Esophagus (tissue), 2 donors: ENCODE data around the gene CDC42BPB. TPM values are rescaled to one million over a fixed set of nuclear protein-coding genes. Genes with fewer than 3 reads are reported as not detected.

Experiments used
- H3K27ac ChIP-seq, 2 donors: one replicate each; pipeline ENCODE4 v1.5.1; 2013; ENCODE audit warnings: low read depth in 2 of 2, mild to moderate bottlenecking in 2 of 2, inconsistent platforms in 1 of 2, low read length in 1 of 2, moderate library complexity in 1 of 2
- H3K27me3 ChIP-seq, 2 donors: one replicate each; pipeline ENCODE4 v1.6.1; 2013; ENCODE audit warnings: low read length in 2 of 2, control low read depth in 1 of 2, mild to moderate bottlenecking in 1 of 2; ENCODE audit not compliant: insufficient read depth in 2 of 2, control insufficient read depth in 1 of 2
- H3K36me3 ChIP-seq, 2 donors: one replicate each; pipeline ENCODE4 v1.6.1; 2013; ENCODE audit warnings: low read length in 1 of 2; ENCODE audit not compliant: control insufficient read depth in 2 of 2, insufficient read depth in 2 of 2
- H3K4me1 ChIP-seq, 2 donors: one replicate each; pipeline ENCODE4 v1.6.1; 2013; ENCODE audit warnings: low read length in 1 of 2; ENCODE audit not compliant: control insufficient read depth in 2 of 2, insufficient read depth in 2 of 2
- H3K4me3 ChIP-seq, 2 donors: one replicate each; pipeline ENCODE4 v1.5.1; 2013; ENCODE audit warnings: low read length in 2 of 2, mild to moderate bottlenecking in 2 of 2, low read depth in 1 of 2, moderate library complexity in 1 of 2
- H3K9me3 ChIP-seq, 2 donors: one replicate each; pipeline ENCODE4 v1.6.1; 2013; ENCODE audit warnings: mild to moderate bottlenecking in 2 of 2, low read depth in 1 of 2, low read length in 1 of 2, moderate library complexity in 1 of 2; ENCODE audit not compliant: control insufficient read depth in 2 of 2, insufficient read depth in 1 of 2
- WGBS, 2 donors: extraction: QIAGEN DNeasy Blood & Tissue Kit; methylation state at CpG; one replicate each; pipeline ENCODE4 v1.1.7; 2013; 5-methylcytosine and 5-hydroxymethylcytosine counted together
- polyA plus RNA-seq, 2 donors: library from polyadenylated mRNA; stranded (reverse); fragments of 200-250 nt; gene quantifications; one replicate each; pipeline ENCODE4 v1.2.3, GENCODE V29; 2013
- donor health status: healthy with polysubstance abuse.
- donor health status: Bipolar disorder and iron deficiency.

The CDC42BPB gene
- polyA plus RNA-seq, 2 donors: 29.9 to 35.2 TPM

DNA sequence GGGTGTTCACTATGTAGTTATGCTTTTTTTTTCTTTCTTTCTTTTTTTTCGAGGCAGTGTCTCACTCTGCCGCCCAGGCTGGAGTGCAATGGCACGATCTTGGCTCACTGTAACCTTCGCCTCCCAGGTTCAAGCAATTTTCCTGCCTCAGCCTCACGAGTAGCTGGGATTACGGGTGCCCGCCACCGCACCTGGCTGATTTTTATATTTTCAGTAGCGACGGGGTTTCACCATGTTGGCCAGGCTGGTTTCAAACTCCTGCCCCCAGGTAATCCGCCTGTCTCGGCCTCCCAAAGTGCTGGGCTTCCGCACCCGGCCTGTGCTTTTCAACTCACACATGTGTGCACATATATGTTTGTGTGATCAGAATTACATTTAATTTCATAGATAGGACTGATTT, 173.8 kb downstream of the CDC42BPB start:
- Histone ChIP-seq H3K4me1 (peaks cover 0 to 8% of the 10 kb centered on the region in 2 donors), H3K27me3 (no peaks in the 10 kb centered on the region), H3K27ac (no peak overlapping the region), H3K4me3 (no peak overlapping the region), H3K36me3 (peaks cover 0 to 7% of the 10 kb centered on the region in 2 donors), H3K9me3 (no peaks in the 10 kb centered on the region)
- WGBS, 2 donors: 94 to 98% methylated on average over 14 of the region's 14 CpGs

DNA sequence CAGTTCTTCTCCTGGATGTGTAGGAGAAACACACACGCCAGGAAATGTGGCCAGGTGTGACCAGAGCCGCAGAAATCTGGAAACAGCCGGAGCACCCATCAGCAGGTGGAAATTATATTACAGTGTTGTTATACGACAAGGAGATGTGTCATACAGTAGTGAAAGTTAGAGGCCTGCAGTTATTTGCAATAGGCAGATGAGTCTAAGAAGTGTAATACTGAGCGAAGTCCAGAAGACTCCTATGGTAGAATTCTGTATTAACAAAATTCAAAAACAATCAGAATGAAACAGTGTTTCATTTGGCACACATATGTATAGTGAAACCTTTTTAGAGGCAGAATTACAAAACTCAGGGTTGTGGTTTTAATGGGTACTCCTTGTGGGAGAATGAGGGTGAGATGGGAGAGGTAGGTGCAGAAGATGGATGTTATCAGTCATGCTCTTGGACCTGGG, 174.2 kb downstream of the CDC42BPB start:
- Histone ChIP-seq H3K36me3 (peaks cover 0 to 7% of the 10 kb centered on the region in 2 donors), H3K27ac (no peak overlapping the region), H3K27me3 (no peaks in the 10 kb centered on the region), H3K4me1 (peaks cover 0 to 4% of the 10 kb centered on the region in 2 donors), H3K4me3 (no peak overlapping the region), H3K9me3 (no peaks in the 10 kb centered on the region)
- WGBS, 2 donors: 89% methylated on average over 5 of the region's 5 CpGs

Other genes starting within 250 kb of the CDC42BPB start
- gene AMN, start 134.9 kb downstream of the CDC42BPB start, polyA plus RNA-seq: 10 to 100 TPM; 11.8 to 13.8 TPM
- gene LBHD2, start 26.7 kb upstream of the CDC42BPB start, polyA plus RNA-seq: not detected
- under 1 TPM; 0.52 to 0.67 TPM for gene EXOC3L4, start 37.2 kb upstream of the CDC42BPB start, polyA plus RNA-seq
- 100 to 1,000 TPM in 1 of 2 donors, 10 to 100 TPM in 1; 93.7 to 219 TPM for gene TNFAIP2, start 65.9 kb upstream of the CDC42BPB start, polyA plus RNA-seq